ENCODE data around the gene ZNF648. TPM values are rescaled to one million over a fixed set of nuclear protein-coding genes. Genes with fewer than 3 reads are reported as not detected.

Gene ZNF648
- total RNA-seq, 1 donor from 2014 or later: 2.0 TPM

DNA sequence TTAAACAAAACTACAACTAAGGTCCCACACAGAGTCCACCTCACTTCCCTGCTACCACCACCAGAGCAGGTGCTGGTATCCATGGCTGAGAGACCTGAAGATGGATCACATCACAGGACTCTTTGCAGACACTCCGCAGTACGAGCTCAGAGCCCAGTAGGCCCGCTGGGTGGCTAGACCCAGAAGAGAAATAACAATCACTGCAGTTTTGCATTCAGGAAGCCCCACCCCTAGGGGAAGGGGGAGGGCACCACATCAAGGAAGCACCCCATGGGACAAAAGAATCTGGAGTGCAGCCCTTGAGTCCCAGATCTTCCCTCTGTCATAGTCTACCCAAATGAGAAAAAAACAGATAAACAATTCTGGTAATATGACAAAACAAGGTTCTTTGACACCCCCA, 56.9 kb downstream of the ZNF648 start:
- no peak overlapping the region for H3K27ac Mint-ChIP-seq
- no peak overlapping the region for H2AFZ ChIP-seq (replicated peaks)

More for the DNA sequence above, 56.9 kb downstream of the ZNF648 start:
- Histone ChIP-seq H3K4me2 (no peak overlapping the region), H3K79me2 (ENCODE audit: low read depth) (no peaks in the 10 kb centered on the region), H4K20me1 (ENCODE audit: low read depth) (no peaks in the 10 kb centered on the region), H3F3A (ENCODE audit: low read depth) (no peaks in the 10 kb centered on the region), H3K9ac (no peak overlapping the region), H3K9me3 (ENCODE audit: low read depth) (no peaks in the 10 kb centered on the region), H3K27me3 (no peaks in the 10 kb centered on the region), H3K36me3 (no peaks in the 10 kb centered on the region), H3K4me3 (no peak overlapping the region), H3K27ac (no peak overlapping the region), H3K4me1 (no peaks in the 10 kb centered on the region)
- peaks cover under 1% of the 10 kb centered on the region for H3K36me3 Mint-ChIP-seq
- peaks cover 3% of the 10 kb centered on the region for H3K4me1 Mint-ChIP-seq
- peaks cover 26% of the 10 kb centered on the region for H3K9me3 Mint-ChIP-seq
- TF ChIP-seq EZH2 (IDR thresholded peaks at IDR 0.05): no peak
- TF ChIP-seq EZH2phosphoT487 (IDR thresholded peaks at IDR 0.05): no peak
- TF ChIP-seq, protein P1, sequence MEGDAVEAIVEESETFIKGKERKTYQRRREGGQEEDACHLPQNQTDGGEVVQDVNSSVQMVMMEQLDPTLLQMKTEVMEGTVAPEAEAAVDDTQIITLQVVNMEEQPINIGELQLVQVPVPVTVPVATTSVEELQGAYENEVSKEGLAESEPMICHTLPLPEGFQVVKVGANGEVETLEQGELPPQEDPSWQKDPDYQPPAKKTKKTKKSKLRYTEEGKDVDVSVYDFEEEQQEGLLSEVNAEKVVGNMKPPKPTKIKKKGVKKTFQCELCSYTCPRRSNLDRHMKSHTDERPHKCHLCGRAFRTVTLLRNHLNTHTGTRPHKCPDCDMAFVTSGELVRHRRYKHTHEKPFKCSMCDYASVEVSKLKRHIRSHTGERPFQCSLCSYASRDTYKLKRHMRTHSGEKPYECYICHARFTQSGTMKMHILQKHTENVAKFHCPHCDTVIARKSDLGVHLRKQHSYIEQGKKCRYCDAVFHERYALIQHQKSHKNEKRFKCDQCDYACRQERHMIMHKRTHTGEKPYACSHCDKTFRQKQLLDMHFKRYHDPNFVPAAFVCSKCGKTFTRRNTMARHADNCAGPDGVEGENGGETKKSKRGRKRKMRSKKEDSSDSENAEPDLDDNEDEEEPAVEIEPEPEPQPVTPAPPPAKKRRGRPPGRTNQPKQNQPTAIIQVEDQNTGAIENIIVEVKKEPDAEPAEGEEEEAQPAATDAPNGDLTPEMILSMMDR (IDR thresholded peaks at IDR 0.05): no peak
- DNase-seq (ENCODE audit: low spot score): no peak
- H3K4me3 Mint-ChIP-seq: no peak overlapping the region
- no peaks in the 10 kb centered on the region for H3K27me3 Mint-ChIP-seq (ENCODE audit: insufficient read depth, low read depth)
